ENCODE measurements around the gene SH3PXD2A. TPM values are rescaled to one million over a fixed set of nuclear protein-coding genes. Genes with fewer than 3 reads are reported as not detected.

Gene SH3PXD2A
- total RNA-seq, 1 experiment from 2014 or later = 0.82 TPM

DNA sequence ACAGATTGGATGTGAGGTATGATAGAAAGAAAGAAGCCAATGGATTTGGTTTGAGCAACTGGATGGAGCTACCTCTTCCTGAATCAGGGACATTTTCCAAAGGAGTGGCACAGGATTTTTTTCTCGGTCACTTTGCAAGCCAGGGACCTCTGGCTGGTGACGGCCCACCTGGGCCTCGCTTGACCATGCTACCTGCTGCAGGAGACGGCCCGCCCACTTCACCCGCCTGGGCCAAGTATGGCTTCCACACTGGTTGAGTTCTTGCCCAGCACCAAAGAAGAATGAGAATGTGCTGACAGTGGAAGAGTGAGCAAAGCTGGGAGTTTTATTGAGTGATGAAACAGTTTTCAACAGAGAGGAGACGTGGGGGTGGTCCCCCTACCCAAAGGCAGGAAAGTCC lies 24.5 kb upstream of the SH3PXD2A start:
- no peak for DNase-seq (ENCODE audit: extremely low read depth, low read depth)

DNA sequence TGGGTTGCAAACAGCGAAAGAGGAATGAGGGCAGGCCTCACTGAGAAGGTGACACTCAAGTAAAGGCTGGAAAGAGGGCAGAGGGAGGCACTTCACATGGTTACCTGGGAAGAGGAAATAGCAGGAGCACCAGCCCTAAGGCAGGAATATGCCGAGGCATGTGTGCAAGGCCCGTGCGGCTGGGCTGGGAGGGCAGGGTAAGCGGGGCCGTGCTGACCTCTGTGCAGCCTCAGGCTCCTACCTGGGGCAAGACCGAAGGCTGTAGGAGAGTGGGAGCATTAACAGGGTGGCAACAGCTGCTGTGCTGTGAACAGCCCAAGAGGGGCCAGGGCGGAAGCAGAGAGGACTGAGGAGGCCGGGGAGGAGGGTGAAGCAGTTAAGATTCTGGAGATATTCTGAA lies 24.0 kb upstream of the SH3PXD2A start:
- no peak for DNase-seq (ENCODE audit: extremely low read depth, low read depth)

DNA sequence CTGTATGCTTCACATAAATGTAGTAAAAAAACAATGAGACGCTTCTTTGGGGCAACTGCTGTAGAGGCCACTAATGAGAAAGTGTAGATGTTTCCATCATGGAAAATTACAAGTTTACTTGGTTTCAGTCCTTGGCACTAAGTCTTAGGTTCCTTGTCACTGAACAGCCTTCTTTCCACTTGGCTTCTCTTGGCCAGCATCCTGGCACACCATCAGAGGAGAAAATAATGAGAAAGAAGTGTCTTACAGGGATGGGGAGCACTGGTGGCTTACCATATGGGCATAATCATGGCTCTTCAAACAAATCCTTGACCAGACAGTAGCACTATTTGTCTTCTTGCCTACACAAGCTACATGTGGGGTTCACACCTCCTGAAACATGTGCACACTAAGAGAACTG lies 22.5 kb upstream of the SH3PXD2A start:
- DNase-seq (ENCODE audit: extremely low read depth, low read depth) = no peak

DNA sequence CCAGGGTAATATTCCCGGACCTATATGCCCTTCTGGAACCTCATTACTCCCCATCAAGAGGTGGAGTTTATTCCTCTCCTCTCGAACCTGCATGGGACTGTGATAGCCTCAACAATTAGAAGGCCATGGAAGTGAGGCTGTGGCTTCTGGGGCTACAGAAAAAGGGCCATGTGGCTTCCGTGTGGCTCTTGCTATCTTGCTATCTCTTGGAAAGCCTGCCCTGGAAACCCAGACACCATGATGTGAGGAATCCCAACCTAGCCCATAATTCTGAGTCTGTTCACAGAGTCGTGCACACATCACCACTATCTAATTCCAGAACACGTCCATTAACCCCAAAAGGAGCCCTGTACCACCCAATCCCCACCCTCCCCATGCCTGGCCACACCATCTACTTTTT lies 20.8 kb upstream of the SH3PXD2A start:
- no peak for DNase-seq (ENCODE audit: extremely low read depth, low read depth)

DNA sequence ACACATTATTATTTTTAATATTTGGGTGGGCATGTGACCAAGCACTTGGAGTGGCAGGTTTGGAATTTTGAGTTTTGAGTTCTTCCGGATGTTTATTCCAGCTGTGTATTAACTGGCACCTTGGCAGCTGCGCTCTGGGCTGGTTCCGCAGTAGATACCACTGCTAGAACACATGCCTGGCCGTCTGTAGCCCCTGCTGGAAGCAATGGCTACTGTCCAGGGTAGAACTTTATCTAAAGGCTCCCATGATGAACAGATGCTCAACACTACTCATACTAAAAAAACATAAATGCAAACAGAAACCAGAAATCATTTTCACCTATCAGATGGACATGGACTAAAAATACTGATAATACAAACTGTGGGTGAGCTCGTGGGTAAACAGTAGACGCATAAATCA lies 19.4 kb upstream of the SH3PXD2A start:
- DNase-seq (ENCODE audit: extremely low read depth, low read depth) = no peak

DNA sequence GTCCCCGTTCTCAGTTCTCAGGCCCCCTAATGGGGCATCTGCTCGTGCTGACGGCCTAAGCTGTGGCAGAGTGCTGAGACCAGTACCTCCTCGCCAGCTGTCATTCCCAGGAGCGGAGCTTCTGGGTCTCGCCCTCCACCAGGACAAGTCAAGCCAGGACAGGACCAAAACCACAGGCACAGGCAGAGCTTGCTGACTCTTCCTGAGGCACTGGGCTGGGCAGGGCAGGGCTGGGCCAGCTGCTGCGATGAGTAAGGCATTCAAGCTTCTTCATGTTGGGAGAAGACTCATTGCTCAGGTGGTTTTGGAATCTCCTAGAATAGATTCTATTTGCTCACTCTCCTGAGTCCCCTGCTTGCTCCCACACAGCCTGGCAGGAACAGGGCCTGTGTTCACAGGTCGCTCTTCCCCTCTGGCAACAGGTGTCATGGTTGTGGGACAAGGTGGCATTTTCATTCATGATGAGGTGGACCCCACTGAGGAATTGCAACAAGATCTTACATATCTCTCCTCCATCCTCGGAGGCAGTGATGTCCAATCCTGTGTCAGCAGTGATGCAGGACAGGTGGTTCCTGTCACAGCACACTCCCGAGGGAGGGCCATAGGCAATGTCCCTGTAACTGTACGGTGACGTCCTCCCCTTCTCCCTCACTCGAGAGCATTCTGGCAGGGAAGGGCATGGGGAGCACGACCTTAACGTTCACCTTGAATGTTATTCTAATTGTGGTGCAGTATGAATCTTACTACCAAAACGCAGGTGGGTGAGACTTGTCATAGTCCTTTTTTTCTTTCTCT lies 17.0 kb upstream of the SH3PXD2A start:
- DNase-seq (ENCODE audit: extremely low read depth, low read depth) = no peak

DNA sequence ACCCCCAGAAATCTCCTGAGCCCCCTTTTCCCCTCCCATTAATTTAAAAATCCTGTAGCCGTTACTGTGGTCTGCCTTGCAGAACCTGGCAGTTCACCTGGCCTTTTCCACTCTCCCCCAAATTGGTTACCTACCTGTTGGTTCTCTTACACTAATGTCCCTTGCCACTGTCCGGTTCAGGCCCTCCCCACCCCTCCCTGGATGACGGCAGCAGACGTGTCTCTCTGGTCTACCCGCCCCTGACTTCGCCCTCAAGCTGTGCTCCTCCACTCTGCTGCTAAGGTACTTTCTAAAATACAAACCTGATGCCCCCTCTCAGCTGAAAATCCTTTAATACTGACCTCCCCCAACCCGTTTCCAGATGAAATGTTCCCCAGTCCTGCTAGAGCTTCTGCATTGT lies 15.6 kb upstream of the SH3PXD2A start:
- no peak for DNase-seq (ENCODE audit: extremely low read depth, low read depth)

DNA sequence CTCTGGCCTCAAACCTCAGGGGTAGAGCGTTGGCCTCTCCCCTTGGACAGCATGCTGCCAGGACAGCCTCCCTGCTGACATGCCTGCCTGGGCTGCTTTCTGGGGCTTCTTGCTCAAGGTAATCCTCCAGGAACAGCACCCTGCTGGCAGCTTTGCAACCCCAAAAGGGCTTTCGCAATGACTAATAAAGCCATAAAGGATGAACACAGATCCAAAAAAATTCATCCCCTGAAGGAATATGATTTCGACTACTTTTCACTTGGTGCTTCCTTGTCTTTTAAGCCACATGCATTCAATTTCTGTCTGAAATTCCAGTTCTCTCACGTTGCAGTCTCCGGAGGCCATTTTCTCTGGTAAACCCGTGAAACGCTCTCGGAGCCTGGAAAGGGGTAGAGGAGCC lies 15.1 kb upstream of the SH3PXD2A start:
- DNase-seq (ENCODE audit: extremely low read depth, low read depth) = no peak

DNA sequence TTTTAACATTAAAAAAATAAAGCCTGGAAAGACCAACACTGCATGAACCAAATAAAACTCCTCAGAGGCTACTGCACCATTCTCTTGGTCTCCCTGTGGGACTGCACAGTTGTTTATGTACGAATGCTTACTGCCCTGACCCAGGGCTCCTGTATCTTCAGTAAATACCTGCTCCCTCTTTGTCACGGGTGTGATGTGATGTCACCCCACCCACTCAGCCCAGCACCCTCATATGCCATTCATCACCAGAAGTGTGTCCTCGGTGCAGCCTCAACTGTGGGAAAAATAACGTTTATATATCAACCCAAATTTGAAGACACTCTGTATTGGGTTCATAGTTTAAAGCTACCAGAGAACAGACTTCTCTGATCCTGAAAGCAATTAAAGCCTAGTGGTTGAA lies 14.0 kb upstream of the SH3PXD2A start:
- no peak for DNase-seq (ENCODE audit: extremely low read depth, low read depth)

DNA sequence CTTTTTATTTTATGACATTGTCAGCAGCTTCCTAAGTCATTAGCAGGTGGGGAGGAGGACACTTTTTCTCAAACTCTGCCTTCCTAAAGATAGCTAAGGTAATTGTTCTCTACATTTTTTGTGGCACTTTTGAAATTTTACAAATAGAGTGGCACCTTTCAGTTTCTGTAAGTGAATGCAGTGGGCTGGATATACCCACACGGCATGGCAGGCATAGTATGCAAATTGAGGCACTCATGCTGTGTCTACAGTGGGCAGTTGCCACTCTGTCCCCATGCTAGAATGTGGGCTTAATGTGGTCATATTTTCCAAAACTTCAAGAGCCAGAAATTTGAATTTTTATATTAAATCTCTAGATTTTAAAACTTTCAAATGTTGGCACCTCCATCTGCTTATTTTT lies 12.8 kb upstream of the SH3PXD2A start:
- no peak for DNase-seq (ENCODE audit: extremely low read depth, low read depth)

DNA sequence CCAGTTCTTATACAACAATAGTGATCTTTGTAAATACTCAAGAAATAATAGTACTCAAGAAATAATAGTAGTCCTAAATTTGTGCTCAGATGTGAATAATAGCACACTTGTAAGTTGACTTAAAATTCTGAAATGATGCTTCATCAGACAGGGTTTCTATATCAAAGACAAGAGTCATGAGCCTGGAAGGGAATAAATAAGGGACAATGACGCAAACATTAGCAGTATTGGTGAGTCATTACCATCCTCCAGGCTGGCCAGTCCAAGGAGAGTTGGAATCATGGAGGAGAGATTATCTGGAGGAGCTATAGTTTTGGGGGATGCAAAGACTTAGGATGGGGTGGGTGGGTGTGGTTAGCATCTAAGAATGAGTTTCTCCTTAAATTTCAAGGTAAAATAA lies 6.1 kb upstream of the SH3PXD2A start:
- no peak for DNase-seq (ENCODE audit: extremely low read depth, low read depth)

DNA sequence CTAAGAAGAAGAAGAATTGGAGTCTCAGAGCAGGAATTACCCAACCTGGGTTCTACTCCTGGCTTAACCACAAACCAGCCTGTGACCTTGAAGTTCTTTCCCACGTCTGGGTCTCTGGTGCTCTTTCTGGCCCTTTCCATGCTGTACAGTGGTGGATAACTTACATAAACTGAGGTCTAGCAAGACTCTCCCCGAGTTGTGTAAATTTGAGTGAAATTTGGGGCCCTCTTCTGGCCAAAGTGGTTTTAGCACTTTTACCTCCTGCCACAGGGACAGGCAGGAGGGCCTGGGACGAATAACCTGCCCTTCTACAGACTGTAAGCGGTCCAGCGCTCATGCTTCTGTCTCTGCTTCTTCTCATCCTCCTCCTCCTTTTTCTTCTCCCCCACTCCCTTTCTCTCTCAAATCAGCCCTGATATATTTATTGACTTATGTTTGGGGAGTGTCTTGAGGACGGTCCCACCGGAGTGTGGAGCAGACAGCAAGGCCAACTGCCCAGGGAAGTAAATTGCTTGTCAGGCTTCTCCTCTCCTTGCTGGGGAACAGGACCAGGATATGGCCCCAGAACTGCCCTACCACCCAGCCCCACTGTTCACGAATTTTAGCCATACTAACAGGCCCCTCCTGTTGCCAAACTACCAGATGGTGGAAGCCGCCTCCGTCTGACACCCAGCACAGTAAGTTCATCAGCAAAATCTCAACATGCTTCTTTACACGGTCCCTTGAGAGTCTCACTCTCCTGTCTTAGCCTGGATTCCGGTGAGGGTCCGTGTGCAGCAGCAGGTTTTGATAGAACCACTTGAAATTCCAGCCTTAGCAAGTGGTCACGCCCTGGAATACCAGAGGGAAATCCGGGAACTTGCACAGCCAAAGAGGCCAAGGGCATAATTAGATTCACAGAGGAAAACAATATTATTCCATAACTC lies 4.0 kb upstream of the SH3PXD2A start:
- DNase-seq (ENCODE audit: extremely low read depth, low read depth) = peak; percentile 53

DNA sequence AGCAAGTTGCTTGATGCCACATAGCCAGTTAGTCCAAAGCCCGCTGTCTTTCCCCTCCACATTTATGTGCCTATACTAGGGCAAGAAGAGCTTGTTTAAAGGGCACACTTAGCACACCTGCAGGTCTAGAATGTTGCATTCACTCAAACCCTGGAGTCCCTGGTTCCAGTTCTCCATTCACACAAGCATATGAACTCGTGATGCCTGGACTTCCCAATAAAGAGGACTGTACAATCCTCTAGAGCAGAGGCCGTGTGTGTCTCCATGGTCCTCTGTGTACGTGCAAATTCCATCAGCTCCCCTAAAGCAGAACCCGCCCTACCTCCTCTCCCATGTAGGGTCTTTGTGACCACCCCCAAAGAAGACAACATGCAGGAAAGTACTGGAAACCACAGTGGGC lies 3.0 kb upstream of the SH3PXD2A start:
- no peak for DNase-seq (ENCODE audit: extremely low read depth, low read depth)

DNA sequence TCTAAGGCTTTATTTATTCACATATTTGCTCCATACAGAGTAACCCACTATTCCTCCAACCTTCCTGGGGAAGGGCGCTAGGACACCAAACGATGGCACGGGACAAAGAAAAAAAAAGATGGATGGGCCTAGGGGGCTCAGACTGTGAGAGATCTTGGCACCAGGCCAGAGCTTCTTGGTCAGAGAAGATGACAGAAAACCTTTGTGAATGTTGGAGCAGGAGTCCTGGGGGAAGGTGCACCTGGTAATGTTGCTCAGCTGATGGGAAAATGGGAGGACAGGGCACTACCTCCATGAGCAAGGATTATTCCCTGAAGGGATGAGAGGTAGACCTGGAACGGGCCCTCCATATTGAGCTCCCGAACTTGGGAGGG lies 1.4 kb upstream of the SH3PXD2A start:
- no peak for DNase-seq (ENCODE audit: extremely low read depth, low read depth)

DNA sequence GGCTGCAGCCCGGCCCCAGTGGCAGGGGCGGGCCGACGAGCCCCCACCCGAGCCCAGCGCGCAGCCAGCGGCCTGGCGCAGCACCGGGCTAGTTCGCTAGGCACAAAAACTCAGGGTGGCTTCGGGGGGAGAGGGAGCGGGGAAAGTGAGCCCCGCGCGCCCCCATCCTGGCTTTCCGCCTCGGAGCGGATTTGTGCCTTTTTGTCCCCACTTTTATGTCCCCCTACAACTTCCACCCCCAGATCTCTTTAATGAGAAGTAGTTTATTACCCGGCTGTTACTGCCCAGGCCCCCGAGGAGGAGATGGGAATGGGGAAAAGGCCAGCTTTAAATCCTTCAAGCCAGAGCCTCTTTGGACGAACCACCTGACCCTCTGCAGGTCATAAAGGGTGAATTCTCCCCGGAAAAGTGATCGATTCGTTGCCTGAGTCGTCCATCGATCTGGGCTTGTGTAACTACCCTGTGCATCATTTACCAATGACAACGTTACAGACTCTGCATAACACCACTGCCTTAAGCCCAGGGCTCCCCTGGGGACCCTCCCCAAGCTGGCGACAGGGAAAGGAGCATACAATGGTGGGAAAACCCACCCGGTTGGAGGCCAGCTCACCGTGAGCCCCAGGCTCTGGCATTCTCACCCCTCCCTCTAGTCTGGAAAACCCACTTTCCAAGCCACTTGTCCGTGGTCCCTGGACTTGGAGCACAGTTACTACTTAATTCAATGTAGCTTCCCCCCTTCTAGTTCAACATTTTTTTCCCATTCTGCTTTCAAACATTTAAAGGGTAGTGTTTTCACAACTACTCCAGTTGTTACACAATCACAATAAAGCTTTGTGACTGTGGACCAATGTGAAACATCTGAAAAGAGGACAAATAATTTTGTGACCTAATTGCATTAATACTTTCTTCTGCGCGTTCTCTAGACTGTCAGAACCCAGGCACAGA lies 748 bp upstream of the SH3PXD2A start:
- DNase-seq (ENCODE audit: extremely low read depth, low read depth) = no peak

DNA sequence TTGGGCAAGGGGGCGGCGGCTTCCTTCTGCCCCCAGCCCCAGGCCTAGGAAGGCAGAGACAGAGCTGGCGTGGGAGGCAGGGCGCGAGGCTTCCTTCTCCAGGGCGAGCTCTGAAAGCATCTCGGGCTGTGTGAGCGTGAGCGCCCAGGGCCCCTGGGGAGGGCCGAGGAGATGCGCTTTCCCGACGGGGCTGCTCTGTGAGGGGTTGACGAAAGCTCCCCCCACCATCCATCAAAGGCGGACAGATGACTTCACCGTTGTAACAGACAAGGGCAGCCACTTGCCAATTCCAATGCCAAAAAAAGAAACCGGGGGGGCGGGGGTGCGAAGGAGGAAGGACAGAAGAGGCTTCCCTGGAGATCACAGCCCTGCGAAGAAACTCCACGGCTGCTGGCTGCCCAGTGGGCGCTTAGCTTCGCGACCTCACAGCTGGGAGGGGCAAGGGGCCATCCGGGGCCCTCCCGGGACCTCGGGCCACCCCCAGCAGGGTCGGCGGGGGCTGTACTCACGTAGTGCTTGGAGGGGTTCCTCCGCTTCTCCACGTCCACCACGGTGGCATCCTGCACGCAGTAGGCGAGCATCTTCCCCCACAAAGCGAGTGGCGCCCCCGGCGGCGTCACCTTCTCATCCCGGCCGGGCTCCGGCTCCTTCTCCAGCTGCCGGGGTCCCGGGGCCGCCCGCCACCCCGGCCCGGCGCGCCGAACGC lies 537 bp downstream of the SH3PXD2A start:
- DNase-seq (ENCODE audit: extremely low read depth, low read depth) = no peak

DNA sequence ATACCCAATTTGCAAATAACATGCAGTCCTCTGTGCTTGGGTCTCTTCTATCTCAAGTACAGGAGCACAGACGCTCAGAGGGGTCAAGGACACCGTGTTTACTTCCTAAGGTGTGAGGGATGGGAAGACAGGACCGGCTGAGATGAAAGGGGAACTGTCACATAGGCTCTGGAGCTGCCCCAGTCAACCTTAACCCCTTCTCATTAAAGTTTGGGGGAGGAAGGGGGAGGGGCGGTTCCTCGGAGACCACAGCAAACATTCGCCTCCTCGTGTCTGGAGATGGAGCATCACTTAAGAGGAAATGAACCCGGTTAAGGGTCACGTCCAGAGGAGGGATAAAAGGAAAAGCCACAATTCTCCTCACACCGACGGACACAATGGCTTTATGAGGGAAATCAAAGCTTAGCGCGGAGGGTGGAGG lies 1.1 kb downstream of the SH3PXD2A start:
- no peak for DNase-seq (ENCODE audit: extremely low read depth, low read depth)

DNA sequence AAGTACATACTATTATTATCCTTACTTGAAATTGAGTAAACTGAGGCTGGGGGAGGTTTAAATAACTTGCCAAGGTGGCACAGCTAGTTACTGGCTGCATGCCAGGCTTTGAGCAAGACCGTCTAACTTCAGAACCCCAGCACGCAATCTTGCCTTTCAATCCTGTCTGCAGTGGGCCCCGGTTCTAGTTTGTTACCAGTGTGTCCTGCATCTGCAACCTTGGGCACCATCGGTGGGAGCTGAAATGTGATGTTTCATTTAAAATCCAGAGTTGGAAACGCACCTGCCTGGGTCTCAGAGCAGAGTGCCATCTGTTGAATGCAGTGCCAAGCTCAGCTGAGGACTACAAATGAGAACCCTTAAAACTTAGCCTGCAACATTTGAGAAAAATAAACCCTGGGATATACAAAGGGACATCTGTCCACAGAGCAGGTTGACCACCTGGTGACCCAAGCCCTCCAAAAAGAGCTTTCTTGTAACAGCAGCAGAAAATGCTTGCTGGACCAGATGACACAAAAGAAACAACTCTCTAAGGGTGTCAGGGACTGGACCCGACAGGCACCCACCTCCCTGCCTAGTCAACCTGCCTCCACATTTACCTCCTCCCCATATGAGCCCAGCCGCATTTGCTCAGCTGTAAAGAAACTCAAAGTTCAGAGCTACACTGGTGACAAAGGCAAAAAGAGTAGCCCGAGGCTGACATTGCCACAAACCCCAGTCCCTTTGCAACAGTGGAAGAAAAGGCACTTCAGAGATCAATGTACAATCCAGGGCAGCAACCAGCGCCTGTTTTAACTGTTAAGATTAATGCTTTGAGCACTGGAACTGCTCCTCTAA lies 1.7 kb downstream of the SH3PXD2A start:
- no peak for DNase-seq (ENCODE audit: extremely low read depth, low read depth)

DNA sequence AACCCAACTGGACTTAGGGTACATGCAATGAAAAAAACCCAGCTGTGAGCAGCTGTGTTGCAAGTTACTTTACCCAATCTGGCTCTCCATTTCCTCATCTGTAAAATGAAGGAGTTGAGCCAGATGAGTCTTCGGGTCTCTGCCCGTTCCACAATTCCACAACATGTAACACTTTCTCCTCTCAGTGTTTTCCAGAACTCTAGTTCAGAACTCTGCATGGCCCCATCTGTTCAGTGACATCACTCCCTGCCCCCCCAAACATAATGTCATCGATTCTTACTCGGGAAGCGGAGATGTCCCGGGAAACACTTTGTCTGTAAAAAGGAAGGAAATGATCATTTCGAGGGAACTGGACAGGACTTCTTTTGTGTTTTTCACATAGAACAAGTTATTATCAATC lies 2.5 kb downstream of the SH3PXD2A start:
- no peak for DNase-seq (ENCODE audit: extremely low read depth, low read depth)

Data from NCI-H460 (cell line).